GM18526 (cell line): ENCODE data around the gene KIAA1755.

Experiments
- POLR2A ChIP-seq: IDR thresholded peaks from 3 replicates; pipeline ENCODE4 v1.6.1; 2011; ENCODE audit not compliant: insufficient read length; ENCODE audit errors: extremely low read depth

KIAA1755 gene

DNA sequence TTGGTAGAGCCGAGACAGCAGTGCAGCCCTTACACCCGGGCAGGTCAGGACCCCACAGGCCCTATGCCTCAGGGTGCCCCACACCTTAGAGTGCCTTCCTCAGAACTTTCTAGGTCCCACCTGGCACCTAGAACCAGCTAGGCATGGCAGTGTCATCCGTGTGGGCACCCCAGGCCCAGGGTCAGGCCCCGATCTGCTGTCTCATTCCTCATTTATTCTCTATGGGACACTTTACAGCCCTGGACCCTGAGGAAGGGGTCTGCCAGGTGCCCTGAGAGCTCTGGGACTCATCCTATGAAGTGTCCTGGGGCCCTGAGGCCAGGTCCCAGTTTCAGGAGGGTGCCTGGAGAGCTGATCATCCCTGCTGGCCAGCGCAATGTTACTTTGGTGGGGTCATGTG lies 35.3 kb upstream of the KIAA1755 start:
- no peak for TF ChIP-seq POLR2A

DNA sequence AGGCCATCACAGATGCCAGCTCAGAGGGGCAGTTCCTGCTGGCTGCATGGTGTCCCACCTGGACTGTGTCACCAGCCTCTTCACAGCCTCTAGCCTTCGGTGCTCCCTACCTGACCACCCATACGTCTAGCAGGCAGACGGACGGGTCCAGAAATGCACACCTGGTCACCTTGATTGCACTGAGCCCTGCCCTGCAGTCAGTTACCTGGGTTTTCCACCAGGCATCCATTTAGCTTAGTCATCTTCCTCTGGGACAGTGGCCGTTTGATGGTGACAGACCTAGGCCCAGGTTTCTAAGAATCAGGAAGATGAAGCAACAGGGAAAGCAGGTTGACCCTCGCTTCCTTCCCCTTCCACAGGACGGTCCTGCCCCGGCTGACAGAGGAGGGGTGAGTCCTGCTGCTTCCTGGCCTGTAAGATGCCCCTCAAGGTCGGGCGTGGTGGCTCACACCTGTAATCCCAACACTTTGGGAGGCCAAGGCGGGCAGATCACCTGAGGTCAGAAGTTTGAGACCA lies 33.6 kb upstream of the KIAA1755 start:
- TF ChIP-seq POLR2A: no peak

DNA sequence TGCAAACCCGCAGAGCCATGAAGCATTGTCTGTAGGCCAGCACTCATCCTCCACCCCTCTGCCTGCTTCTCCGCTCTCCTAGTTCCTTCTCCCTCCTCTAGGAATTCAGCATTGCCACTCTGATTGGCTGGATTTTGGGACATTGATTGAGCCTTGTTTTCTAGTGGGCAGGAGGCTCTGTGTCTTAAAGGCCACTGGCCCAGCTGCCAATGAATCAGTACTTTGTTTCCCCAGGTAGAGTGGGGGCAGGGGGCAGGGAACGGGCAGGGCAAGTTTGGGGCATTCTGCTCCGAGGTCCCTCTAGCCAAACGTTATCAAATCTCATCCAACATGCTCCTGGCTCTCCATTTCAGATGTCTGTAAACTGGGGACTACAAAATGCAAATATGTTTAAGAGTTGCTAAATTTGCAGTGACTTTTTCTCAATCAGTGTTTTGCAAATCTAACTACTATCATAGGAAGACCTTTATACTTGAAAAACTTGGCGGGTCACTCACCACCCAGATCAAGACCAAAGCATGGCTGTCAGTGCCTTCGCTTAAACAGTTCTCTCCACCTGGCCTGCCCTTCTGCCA lies 33.0 kb upstream of the KIAA1755 start:
- TF ChIP-seq POLR2A: no peak

DNA sequence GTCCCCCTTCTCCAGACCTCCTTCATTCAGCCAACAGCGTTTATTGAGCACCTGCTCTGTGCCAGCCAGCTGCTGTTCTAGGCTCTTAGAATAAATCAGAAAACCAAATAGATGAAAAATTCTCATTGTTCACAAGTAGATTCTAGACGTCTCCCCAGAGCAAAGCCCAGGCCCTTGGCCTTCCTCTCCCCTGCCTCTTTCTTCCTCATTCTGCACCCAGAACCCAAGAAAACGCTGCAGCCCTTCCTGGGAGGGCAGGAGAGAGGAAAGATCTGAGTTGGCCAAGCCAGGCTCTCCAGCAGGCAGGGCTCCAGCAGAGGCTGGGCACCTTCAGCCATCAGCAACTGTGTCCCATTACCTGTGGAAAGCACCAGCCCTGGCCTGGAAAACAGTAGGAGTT lies 31.4 kb upstream of the KIAA1755 start:
- TF ChIP-seq POLR2A: no peak

DNA sequence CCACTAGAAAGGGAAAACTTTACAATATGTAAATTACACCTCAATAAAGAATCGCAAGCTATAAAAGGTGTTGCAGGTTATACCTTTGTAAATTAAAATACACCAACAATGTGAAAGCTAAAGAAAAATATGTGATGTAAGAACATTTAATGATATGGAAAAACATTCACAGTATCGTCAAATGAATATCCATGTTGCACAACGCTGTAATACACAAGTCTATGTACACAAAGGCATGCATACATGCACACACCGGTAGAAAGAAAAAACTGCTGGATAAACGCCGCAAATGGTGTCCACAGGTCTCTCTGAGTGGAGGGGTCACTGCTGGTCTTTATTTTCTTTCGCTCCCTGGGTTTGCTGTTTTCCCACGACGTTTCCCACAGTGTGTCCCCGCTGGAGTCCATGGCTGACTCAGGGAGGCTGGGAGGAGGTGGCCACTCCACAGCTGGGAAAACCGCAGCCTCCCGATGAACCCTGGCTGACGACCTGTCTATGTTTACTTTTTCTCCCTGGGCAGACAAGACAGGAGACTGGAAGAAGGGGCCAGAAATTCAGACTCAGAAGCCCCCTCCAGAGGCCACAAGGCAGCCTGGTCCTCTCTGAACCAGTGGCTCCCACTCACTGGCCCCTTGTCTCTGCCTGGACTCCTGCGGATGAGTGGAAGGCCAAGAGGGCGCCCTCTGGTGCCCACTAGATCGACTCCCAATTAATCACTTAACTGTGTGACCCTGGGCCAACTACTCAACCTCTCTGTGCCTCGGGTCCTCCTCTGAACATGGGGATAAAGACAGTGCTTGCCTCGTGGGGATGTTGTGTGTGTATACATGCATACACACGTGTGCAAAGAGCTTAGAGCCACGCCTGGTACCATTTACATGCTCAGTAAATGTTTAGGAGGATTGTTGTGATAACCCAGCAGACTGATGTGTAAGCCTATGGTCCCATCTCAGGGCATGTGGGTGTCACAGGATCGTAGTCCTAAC lies 30.6 kb upstream of the KIAA1755 start:
- TF ChIP-seq POLR2A: no peak

DNA sequence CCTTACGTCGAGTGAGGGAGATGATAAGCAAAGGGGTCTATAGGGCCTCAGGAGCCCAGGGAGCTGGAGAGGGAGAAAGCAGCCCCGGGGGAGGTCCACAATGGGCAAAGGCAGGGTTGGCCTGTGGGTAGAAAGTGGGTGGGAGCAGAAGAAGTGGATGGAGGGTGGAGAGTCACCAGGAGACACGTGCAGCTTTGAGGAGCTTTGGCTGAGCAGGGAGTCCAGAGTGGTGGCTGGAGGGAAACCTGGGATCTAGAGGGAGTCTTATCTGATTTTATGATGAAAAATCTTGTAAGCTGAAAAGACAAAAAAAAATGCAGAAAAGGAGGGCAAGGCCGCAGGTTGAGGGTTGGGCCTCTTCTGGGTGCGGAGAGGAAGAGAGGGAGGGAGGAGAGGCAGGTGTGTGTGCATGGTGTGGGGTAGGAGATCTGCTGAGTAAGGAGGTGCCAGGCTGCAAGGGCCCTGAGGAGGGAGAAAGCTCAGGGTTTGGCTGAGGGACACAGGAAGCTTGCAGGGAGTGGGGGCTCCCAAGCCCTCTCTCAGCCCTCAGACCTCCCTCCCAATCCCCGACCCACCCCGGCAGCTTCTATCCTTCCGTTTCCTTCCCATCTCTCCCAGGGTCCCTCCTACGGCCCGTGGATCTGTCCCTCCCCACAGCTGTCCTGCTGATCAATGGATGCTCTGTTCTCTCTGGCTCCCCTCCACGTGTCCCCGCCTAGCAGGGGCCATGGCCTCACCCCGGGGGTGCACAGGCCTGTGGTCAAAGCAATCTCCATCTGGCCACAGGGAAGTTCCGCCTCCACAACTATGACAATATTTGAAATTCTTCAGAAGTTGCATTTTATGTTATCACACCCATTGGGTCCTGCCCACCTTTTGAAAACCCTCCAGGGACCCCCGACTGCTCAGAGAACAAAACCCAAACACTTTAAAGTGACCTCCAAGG lies 26.3 kb upstream of the KIAA1755 start:
- TF ChIP-seq POLR2A: no peak

DNA sequence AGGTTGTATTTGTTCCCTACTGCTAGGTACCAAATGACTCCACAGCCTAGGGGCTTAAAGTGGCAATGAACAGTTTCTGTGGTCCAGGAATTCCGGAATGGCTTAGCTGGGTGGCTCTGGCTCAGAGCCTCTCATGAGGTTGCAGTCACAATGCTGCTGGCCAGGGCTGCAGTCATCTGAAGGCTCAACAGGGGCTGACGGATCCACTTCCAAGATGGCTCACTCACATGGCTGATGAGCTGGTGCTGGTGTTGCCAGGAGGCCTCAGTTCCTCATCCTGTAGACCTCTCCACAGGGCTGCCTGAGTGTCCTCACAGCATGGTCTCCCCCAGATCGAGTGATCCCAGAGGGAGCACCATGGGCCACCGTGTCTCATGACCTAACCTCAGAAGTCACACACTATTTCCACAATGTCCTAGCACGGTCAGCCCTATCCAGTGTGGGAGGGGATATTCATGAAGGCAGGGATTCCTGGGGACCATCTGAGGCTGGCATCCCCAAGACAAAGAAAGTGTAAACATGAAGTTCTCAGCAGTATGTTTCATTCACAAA lies 24.4 kb upstream of the KIAA1755 start:
- no peak for TF ChIP-seq POLR2A

DNA sequence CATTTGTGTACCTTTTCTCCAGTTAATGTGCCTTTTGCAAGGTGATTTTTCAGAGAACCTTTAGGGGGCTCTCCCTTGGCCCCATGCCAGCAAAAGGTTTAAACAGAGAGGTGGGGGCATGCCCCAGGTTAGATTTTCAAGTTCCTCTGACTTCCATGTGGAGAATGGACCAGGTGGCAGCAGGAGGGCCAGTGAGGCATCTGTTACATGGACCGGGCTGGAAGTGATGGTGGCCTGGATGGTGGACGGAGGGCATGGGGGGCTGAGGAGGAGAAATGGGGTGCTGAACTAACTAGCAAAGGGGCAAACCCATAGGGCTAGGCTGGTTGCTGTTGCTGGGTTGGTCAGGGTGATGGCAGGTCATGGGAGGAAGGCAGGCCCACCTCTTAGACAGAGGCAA lies 22.7 kb upstream of the KIAA1755 start:
- TF ChIP-seq POLR2A: no peak

DNA sequence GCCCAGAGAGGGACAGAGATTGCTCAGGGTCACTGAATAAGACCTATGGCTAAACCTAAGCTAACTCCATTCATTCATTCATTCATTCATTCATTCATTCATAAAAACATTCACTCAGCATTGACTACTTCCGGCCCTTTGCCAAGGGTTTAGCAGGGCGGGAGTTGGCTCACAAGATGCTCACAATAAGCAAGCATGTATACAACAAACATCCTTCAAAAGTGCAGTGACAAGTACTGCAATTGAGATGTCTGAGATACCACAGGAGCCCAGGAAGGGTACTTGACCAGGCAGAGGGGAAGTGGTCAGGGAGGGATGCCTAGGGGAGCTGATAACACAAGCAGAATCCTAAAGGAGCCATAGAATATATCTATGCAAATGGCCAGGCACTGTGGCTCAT lies 18.2 kb upstream of the KIAA1755 start:
- TF ChIP-seq POLR2A: no peak

DNA sequence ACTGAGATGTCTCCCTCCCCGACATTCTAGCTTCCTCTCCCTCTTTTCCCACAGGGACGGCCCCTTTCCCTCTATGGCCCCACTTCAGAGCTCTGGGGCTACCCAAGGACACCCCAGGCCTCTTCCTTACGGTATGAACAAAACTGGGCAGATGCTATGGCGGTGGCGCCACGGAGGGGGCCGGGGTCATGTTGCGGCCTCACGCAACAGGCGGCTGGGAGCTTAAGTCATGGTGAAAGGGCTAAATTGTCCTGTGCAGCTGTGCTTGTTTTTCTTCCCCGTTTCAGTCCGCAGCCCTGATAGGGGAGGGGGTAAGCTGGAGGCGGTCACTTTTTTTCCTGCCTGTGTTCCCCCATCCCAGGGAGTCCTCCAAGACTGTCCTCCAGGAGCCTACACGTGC lies 17.6 kb upstream of the KIAA1755 start:
- no peak for TF ChIP-seq POLR2A

DNA sequence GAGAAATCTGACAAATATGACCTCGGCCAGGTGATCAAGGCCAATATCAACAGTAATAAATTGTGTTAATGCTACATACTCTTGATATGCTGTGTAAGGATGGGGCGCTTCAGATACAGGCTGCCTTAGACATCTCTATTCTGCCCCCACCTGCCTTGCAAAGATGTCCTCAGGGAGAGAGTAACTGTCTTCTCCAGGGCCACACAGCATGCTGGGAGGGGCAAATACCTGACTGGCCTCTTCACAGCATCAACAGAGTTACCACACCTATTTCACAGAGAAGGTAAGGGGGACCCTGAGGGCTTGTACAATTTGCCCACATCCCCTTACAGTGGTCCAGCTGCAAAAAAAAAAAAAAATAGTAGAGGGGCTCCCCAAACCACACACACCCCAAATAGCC lies 17.2 kb upstream of the KIAA1755 start:
- TF ChIP-seq POLR2A: no peak

DNA sequence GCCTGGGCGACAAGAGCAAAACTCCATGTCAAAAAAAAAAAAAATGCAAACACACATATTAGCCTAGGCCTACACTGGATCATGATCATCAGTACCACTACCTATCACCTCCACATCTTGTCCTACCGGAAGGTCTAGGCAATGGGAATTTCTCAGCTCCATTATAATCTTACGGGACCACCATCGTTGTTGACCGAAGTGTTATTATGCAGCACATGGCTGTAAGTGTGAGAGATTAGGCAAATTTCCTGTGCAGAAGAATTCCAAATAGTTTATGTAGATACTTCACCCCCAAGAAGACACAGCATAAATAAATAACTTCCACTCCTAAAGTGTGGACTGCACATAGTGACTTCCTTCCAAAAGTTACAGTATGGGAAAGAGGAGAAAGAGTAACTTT lies 16.8 kb upstream of the KIAA1755 start:
- TF ChIP-seq POLR2A: no peak

DNA sequence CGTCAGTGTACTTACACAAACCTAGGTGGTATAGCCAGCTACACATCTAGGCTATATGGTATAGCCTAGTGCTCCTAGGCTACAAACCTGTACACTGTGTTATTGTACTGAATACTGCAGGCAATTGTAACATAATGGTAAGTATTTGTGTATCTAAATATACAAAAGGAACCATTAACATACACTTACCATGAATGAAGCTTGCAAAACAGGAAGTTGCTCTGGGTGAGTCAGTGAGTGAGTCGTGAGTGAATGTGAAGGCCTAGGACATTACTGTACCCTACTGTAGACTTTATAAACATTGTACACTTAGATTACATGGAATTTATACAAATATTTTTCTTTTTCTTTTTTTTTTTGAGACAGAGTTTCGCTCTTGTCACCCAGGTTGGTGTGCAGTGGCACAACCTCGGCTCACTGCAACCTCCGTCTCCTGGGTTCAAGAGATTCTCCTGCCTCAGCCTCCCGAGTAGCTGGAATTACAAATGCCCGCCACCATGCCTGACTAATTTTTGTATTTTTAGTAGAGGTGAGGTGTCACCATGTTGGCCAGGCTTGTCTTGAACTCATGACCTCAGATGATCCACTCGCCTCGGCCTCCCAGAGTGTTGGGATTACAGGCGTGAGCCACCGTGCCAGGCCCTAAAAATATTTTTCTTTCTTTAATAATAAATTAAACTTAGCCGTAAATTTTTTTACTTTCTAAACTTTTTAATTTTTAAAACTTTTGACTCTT lies 15.4 kb upstream of the KIAA1755 start:
- TF ChIP-seq POLR2A: no peak

DNA sequence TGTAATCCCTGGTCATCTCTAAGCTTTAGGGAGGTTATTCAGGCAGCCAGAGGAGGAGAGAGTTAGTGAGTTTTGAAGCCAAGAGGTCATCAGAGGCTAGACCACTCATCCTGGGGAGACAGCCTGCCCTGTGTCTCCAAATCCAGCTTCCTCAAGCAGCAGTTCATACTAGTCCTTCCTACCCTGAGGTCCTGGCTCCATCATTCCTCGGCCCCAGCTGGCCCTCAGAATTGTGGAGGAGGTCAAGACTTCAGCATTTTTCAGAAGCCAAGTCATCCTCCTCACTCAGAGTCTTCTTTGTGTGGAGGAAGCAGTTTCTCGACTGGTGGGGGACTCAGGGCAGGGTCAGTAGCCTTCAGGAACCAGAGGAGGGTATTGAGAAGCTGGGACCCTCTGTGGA lies 12.4 kb upstream of the KIAA1755 start:
- TF ChIP-seq POLR2A: no peak

DNA sequence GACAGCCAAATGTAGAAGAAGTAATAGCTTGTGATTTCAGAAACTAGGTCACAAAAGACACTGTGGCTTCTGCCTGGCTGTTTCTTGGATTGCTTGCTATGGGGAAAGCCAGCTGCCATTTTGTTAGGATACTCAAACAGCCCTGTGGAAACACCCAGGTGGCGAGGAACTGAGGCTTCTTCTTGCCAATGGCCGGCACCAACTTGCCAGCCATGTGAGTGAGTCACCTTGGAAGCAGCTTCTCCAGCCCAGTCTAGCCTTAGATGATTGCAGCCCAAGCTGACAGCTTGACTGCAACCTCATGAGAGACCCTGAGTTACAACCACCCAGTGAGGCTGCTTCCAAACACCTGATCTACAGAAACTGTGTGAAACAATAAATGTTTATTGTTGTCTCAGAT lies 11.9 kb upstream of the KIAA1755 start:
- TF ChIP-seq POLR2A: no peak

DNA sequence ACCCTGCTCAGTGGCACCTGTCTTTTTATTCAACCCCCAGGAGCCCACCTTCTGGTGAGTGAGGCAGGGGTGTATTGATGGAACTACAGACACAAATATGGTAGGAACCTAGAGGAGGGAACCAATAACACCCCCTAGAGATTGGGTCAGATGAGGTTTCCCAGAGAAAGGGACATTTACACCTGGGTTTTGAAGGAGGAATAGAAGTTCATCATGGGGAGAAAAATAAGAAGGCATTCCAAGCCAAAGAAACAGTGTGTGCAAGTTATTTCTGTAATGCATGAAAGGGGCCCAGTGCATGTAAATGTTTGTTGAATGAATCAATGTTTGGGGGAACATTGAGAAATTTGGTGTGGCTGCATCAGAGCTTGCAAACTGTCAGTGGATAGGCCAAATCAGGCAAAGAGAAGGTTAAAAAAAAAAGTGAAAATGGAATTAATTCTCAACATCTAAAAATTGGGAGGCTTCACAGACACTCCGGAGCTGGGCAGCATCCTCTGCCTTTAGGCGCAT lies 11.1 kb upstream of the KIAA1755 start:
- no peak for TF ChIP-seq POLR2A
